OCI-LY7 (cell line): Measurements from ENCODE around the gene ARFGEF2.
"Not testable (repeated sequence)": the region's sequence is repeated elsewhere in the genome, so short reads cannot be mapped to it uniquely, and the experiment has no call there.

Source experiments
- CTCF ChIP-seq: fragments of 200-600 bp; sonication (generic); conservative IDR thresholded peaks from 2 replicates; pipeline ENCODE4 v1.5.1; 2014; ENCODE audit warnings: mild to moderate bottlenecking, antibody characterized with exemption, low read length, moderate library complexity, mixed read lengths
- EZH2phosphoT487 ChIP-seq: fragments of 200-600 bp; sonication (generic); IDR thresholded peaks from 2 replicates; pipeline ENCODE4 v1.6.1; 2018; ENCODE audit warnings: low read depth, borderline replicate concordance, mild to moderate bottlenecking, mixed run types, antibody characterized with exemption, low read length, moderate library complexity, mixed read lengths

DNA sequence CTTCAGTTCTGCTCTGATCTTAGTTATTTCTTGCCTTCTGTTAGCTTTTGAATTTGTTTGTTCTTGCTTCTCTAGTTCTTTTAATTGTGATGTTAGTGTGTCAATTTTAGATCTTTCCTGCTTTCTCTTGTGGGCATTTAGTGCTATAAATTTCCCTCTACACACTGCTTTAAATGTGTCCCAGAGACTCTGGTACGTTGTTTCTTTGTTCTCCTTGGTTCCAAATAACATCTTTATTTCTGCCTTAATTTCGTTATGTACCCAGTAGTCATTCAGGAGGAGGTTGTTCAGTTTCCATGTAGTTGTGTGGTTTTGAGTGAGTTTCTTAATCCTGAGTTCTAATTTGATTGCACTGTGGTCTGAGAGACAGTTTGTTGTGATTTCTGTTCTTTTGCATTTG is 58.5 kb downstream of the ARFGEF2 start:
- TF ChIP-seq CTCF, EZH2phosphoT487: not testable (repeated sequence)
